VCaP (cell line): Measurements from ENCODE around the gene WASF2.
A peak's percentile ranks its signal among the peaks of the same experiment; 100 is the strongest.
"Not testable (repeated sequence)": the region's sequence is repeated elsewhere in the genome, so short reads cannot be mapped to it uniquely, and the experiment has no call there.

Experiments used
- H3K27ac ChIP-seq: fragments of 450-650 bp; 2 replicates; pipeline ENCODE4 v1.5.1; 2017
- TF ChIP-seq, protein P1 (sequence below): fragments of 450-650 bp; conservative IDR thresholded peaks from 2 replicates; pipeline ENCODE4 v1.5.1; 2017; ENCODE audit warnings: mild to moderate bottlenecking, moderate library complexity

WASF2 gene, protein sequence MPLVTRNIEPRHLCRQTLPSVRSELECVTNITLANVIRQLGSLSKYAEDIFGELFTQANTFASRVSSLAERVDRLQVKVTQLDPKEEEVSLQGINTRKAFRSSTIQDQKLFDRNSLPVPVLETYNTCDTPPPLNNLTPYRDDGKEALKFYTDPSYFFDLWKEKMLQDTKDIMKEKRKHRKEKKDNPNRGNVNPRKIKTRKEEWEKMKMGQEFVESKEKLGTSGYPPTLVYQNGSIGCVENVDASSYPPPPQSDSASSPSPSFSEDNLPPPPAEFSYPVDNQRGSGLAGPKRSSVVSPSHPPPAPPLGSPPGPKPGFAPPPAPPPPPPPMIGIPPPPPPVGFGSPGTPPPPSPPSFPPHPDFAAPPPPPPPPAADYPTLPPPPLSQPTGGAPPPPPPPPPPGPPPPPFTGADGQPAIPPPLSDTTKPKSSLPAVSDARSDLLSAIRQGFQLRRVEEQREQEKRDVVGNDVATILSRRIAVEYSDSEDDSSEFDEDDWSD

DNA sequence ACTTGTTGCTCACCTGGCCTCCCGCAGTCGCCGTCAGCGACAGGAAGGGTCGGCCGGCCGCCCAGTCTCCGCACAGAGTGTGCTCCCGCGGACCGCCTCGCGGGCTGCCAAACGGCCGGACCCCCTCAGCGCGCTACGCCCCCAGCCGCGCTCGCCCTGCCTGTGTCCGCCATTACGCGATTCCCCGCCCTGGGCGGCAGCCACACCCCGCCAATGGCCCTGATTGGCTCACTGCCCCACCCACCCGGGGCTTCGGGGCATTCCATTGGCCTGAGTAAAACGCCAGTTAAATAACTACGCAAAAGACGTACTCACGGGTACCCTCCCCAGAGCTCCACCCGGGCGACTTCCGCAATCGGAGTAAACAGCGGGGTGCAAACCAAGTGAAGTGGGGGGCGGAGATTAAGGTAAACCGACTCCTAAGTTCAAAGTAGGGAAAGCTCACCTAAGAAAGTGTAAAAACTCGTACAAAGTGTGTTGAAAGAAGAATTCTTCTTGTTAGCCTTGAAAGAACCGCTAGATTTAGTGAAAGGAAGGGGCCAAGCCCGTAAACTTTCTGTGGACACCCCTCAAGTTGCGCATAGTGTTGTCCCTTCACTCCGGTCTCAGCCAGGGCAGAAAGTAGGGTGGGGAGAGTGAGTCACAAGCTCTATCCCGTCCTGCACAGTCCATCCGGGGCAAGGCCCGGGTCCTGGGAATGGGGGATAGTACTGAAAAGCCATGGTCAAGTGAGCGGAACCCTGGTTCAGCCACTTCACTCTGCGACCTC is at the start of gene WASF2:
Gene WASF2, minus strand, starts transcription at position 195 of the 769 bp plus-strand sequence. CDS start 61,277 bp downstream, outside the sequence.
- peak within 1 kb of the TSS; percentile 92 for H3K27ac ChIP-seq
- TF ChIP-seq, protein P1, sequence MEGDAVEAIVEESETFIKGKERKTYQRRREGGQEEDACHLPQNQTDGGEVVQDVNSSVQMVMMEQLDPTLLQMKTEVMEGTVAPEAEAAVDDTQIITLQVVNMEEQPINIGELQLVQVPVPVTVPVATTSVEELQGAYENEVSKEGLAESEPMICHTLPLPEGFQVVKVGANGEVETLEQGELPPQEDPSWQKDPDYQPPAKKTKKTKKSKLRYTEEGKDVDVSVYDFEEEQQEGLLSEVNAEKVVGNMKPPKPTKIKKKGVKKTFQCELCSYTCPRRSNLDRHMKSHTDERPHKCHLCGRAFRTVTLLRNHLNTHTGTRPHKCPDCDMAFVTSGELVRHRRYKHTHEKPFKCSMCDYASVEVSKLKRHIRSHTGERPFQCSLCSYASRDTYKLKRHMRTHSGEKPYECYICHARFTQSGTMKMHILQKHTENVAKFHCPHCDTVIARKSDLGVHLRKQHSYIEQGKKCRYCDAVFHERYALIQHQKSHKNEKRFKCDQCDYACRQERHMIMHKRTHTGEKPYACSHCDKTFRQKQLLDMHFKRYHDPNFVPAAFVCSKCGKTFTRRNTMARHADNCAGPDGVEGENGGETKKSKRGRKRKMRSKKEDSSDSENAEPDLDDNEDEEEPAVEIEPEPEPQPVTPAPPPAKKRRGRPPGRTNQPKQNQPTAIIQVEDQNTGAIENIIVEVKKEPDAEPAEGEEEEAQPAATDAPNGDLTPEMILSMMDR = no peak

DNA sequence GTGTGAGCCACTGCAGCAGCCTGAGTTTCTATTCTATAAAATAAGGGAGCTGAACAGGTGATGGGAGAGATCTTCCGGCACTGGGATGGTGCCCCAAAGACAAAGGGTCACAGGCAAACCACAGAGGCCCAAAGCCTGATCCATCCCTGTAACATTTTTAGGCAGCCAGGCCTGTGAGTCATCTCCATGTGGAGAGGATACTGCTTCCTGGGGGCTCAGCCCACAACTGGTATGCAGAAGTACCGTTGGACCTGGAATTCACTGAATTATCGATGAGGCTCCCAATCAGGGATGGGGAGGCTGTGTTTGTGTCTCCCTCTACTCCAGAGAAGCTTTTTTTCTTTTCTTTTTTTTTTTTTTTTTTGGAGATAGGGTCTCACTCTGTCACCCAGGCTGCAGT is 48.8 kb upstream of the WASF2 start:
- H3K27ac ChIP-seq = no peak overlapping the region
- TF ChIP-seq, protein P1 = no peak

DNA sequence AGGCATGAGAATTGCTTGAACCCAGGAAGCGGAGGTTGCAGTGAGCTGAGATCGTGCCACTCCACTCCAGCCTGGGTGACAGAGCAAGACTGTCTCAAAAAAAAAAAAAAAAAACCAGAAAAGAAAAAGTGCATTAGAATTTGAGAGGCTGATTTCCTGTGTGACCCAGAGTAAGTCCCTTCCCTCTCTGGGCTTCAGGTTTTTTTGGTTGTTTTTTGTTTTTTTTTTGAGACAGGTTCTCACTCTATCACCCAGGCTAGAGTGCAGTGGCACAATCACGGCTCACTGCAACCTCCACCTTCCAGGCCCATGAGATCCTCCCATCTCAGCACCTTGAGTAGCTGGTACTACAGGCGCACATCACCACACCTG is 48.3 kb upstream of the WASF2 start:
- H3K27ac ChIP-seq = not testable (repeated sequence)

DNA sequence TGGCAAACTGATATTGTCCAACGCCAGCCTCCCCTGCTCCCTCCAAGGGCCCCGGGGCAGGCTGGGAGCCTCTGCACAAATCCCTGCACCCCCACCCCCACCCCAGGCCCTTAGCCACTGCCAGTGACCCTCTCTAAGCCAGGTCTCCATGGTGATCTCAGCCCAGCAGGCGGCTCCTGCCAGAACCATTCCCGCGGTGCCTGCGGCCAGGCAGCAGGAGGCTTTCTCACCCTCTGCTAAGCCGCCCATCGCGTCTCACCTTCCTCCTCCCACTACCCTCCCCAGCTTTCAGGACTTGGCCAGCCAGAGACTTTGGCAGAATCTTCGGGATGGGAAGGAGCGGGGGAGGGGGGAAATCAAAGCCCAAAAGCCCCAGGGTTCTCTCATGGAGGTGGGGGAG is 46.8 kb upstream of the WASF2 start:
- no peak overlapping the region for H3K27ac ChIP-seq
- TF ChIP-seq, protein P1 = no peak

DNA sequence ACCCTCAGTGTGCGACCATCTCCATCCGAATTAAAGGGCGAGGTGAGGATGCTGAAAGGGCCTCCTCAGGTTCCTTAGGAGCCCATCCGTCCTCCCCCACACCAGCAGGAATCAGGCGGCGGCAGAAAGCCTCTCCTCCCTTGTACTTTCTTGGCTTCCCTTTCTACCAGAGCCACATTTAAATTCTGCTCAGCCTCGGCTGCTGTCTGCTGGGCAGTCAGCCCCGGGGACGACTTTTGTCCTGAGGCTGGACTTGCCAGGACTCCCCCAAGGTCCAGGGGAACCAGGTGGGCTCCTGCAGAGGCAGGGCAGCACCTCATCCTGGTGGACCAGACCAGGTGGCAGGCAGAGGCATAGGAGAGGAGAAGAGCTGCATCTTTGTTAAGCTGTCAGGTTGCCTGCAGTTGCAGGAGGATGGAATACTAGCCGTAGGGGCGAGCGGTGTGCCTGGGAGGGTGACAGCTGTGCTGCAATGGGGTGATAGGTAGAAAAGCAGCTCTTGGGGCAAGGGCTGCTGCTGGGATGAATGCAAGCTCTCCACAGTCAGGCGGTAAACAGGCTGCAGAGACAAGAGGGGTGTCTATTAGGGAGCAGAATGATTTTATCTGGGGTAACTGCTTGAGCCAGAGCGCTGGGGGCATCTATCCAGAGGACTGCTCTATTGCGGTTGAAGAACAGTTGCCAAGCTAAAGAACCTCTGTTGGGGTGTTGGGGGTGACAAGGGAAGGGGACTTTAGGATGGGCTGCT is 46.2 kb upstream of the WASF2 start:
- no peak overlapping the region for H3K27ac ChIP-seq
- TF ChIP-seq, protein P1 = no peak

DNA sequence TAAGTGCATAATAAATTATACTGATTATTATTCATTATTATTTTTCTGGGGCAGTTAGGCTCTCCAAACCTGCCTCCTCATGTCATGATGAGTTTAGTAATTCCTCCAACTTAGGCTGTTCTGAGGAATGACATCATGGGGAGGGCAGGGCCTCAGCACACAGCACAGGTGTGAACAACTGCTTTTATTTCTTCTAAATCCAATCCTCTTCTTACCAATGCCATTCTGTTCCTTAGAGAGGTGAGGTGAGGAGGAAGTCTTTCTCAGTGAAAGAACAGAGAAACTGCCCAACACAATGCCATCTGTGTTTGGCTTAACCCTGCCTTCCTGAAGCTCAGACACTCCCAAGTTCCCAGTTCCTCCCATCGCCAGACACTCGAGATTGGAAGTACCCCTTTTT is 45.4 kb upstream of the WASF2 start:
- TF ChIP-seq, protein P1 = no peak
- H3K27ac ChIP-seq = no peak overlapping the region

DNA sequence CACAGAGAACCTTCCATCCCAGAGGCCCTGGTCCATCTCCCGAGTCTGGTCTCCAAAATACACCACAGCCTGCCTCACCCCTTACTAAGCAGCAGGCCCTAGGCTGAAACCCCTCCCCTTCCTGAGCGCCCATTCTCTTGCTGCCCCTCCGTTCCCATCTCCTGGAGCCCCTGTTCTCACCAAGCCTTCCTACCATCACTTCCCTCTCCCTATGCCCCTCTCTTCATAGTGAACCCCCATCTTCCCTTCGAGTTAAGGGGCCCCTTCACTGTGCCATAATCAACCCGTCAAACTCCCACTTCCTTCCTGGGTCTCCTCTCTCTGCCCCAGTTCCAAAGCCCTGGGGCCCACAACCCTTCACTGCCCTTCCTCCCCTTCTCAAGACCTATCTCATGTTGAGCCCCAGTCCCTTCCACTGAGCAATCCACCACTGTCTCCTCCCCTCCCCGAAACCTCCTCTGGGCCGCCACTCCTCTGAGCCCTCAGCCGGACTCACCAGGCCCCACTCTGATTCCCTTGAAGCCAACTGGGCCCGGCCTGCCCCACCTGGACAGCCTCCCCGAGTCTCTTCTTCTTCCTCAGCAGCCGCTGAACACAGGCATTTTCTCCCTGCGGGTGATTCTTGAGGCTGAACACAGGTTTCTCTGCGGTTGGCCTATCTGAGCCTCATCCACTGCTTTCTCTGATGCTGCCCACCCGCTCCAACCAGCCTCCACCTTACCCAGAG is 42.2 kb upstream of the WASF2 start:
- H3K27ac ChIP-seq = no peak overlapping the region
- TF ChIP-seq, protein P1 = no peak
